ENCODE data around the gene NHERF1. TPM values are rescaled to one million over a fixed set of nuclear protein-coding genes. Genes with fewer than 3 reads are reported as not detected.
A peak's percentile ranks its signal among the peaks of the same experiment; 100 is the strongest.

NHERF1 gene
- total and polyA plus RNA-seq, 2 of the 13 experiments (the other 11 are each of a cell fraction or from before 2014, with no cell fraction given) = 169 to 269 TPM

DNA sequence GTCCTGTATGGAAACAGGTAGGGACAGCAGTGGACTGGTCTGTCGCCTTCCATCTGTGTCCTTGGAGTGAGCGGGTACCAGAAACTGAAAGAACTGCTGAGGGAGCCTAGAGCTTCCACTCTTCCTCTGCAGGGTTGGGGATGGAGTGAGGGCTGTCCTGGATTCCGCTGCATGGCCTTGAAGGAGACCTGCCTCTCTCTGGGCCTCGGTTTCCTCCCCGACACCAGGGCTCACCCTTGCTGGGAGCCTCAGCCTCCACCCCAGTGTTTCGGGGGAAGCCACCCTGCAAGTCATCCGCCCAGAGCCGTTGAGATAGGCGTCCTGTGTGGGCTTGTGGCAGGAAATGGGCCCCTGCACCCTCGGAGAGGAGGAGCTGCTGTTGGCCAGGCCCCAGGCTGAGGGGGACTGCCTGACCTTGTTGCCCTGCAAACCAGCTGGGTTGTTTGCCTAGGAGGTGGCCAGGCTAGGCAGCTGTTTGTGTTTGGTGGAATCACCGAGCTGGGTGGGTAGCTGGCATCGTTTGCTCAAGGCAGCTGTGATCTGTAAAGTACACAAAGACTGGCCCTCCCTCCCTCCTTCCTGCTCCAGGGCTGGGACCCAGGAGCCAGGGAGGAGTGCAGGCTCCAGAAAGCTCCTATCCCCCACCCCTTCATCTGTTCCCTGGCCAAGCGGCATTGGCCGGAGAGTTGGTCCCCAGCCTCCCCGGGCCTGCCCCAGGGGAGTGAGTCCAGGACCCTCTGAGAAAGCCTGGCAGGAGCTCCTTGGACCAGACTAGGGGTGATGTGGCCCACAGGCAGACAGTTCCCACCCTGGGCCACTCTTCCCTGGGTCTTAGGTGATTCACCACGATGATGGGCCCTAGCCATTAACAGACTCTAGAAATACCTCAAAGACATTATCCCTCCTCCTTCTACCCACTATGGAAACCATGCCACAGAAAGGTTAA lies 10.1 kb upstream of the NHERF1 start (continued):
- TF ChIP-seq ZNF318 (CRISPR knock-in tag; IDR thresholded peaks at IDR 0.05) (no peak), PRMT3 (CRISPR knock-in tag; IDR thresholded peaks at IDR 0.05; ENCODE audit: borderline replicate concordance, low read depth) (no peak), ATF7-NPFF (CRISPR knock-in tag; IDR thresholded peaks at IDR 0.05; ENCODE audit: low read depth) (no peak), ZNF883 (CRISPR knock-in tag; IDR thresholded peaks at IDR 0.05; ENCODE audit: not compliant biosample characterization) (no peak), MIER2 (CRISPR knock-in tag; IDR thresholded peaks at IDR 0.05) (peak; percentile 67; the same call in 1 of the 2 replicates), ZNF3 (CRISPR knock-in tag; IDR thresholded peaks at IDR 0.05) (no peak), JDP2 (CRISPR knock-in tag; IDR thresholded peaks at IDR 0.05; ENCODE audit: borderline replicate concordance) (no peak), ZNF510 (CRISPR knock-in tag; IDR thresholded peaks at IDR 0.05; ENCODE audit: low read depth) (no peak), FOXO1 (CRISPR knock-in tag; IDR thresholded peaks at IDR 0.05) (peak; percentile 78), ZEB1 (IDR thresholded peaks at IDR 0.05; ENCODE audit: insufficient replicate concordance, low read depth) (no peak), ZNF724P (CRISPR knock-in tag; IDR thresholded peaks at IDR 0.05; ENCODE audit: borderline replicate concordance) (no peak), SOX6 (IDR thresholded peaks at IDR 0.05) (no peak), SOX6 (CRISPR knock-in tag; IDR thresholded peaks at IDR 0.05) (peak; percentile 69)
- TF ChIP-seq, protein P1, sequence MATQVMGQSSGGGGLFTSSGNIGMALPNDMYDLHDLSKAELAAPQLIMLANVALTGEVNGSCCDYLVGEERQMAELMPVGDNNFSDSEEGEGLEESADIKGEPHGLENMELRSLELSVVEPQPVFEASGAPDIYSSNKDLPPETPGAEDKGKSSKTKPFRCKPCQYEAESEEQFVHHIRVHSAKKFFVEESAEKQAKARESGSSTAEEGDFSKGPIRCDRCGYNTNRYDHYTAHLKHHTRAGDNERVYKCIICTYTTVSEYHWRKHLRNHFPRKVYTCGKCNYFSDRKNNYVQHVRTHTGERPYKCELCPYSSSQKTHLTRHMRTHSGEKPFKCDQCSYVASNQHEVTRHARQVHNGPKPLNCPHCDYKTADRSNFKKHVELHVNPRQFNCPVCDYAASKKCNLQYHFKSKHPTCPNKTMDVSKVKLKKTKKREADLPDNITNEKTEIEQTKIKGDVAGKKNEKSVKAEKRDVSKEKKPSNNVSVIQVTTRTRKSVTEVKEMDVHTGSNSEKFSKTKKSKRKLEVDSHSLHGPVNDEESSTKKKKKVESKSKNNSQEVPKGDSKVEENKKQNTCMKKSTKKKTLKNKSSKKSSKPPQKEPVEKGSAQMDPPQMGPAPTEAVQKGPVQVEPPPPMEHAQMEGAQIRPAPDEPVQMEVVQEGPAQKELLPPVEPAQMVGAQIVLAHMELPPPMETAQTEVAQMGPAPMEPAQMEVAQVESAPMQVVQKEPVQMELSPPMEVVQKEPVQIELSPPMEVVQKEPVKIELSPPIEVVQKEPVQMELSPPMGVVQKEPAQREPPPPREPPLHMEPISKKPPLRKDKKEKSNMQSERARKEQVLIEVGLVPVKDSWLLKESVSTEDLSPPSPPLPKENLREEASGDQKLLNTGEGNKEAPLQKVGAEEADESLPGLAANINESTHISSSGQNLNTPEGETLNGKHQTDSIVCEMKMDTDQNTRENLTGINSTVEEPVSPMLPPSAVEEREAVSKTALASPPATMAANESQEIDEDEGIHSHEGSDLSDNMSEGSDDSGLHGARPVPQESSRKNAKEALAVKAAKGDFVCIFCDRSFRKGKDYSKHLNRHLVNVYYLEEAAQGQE (IDR thresholded peaks at IDR 0.05; ENCODE audit: borderline replicate concordance in 1 of 2, low read depth in 1 of 2, low read length in 2 of 2) = no peak; a peak in 1 of 4 replicates
- TF ChIP-seq, protein P2, sequence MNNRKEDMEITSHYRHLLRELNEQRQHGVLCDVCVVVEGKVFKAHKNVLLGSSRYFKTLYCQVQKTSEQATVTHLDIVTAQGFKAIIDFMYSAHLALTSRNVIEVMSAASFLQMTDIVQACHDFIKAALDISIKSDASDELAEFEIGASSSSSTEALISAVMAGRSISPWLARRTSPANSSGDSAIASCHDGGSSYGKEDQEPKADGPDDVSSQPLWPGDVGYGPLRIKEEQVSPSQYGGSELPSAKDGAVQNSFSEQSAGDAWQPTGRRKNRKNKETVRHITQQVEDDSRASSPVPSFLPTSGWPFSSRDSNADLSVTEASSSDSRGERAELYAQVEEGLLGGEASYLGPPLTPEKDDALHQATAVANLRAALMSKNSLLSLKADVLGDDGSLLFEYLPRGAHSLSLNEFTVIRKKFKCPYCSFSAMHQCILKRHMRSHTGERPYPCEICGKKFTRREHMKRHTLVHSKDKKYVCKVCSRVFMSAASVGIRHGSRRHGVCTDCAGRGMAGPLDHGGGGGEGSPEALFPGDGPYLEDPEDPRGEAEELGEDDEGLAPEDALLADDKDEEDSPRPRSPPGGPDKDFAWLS (CRISPR knock-in tag; IDR thresholded peaks at IDR 0.05; ENCODE audit: borderline replicate concordance) = no peak
